HG02798 (cell line): ENCODE measurements around the gene TANC1.

Experiments
- ATAC-seq: cut with Tn5 transposase; IDR thresholded peaks from one replicate; pipeline ENCODE4 v1.9.1; 2021; ENCODE audit warnings: mild to moderate bottlenecking; ENCODE audit not compliant: unreplicated experiment, poor library complexity

TANC1 gene

GRCh38 chr2:158968396-158969161 lies at the start of gene TANC1:
TANC1 (plus strand) TSS chr2:158968640; CDS start chr2:159065911, 97,271 bp downstream.
- ATAC-seq, result peak; percentile 95

- ATAC-seq, result no peak
Measured at GRCh38 chr2:158921599-158922408, 46.6 kb upstream of the TANC1 start.

GRCh38 chr2:158922601-158923000 lies 45.8 kb upstream of the TANC1 start:
- no peak for ATAC-seq

GRCh38 chr2:158923180-158923594 lies 45.3 kb upstream of the TANC1 start:
- no peak for ATAC-seq

- no peak for ATAC-seq
Measured at GRCh38 chr2:158923641-158924040, 44.8 kb upstream of the TANC1 start.

- ATAC-seq, result peak; percentile 77
Measured at GRCh38 chr2:158926478-158926948, 41.9 kb upstream of the TANC1 start.

GRCh38 chr2:158928515-158928914 lies 39.9 kb upstream of the TANC1 start:
- no peak for ATAC-seq

GRCh38 chr2:158928965-158929364 lies 39.5 kb upstream of the TANC1 start:
- ATAC-seq, result no peak

GRCh38 chr2:158931572-158931971 lies 36.9 kb upstream of the TANC1 start:
- no peak for ATAC-seq

- no peak for ATAC-seq
Measured at GRCh38 chr2:158932131-158932645, 36.3 kb upstream of the TANC1 start.

- ATAC-seq, result no peak
Measured at GRCh38 chr2:158934170-158934569, 34.3 kb upstream of the TANC1 start.

- ATAC-seq, result no peak
Measured at GRCh38 chr2:158935617-158936016, 32.8 kb upstream of the TANC1 start.

GRCh38 chr2:158936978-158937377 lies 31.5 kb upstream of the TANC1 start:
- no peak for ATAC-seq

GRCh38 chr2:158940356-158940755 lies 28.1 kb upstream of the TANC1 start:
- no peak for ATAC-seq

- ATAC-seq, result no peak
Measured at GRCh38 chr2:158943973-158944372, 24.5 kb upstream of the TANC1 start.

- ATAC-seq, result no peak
Measured at GRCh38 chr2:158948964-158949699, 19.3 kb upstream of the TANC1 start.

GRCh38 chr2:158953454-158953853 lies 15.0 kb upstream of the TANC1 start:
- ATAC-seq, result no peak

- no peak for ATAC-seq
Measured at GRCh38 chr2:158953926-158954763, 14.3 kb upstream of the TANC1 start.

GRCh38 chr2:158955842-158956365 lies 12.5 kb upstream of the TANC1 start:
- no peak for ATAC-seq
